GM12878 (cell line): ENCODE data around the gene TNFRSF6B. TPM values are rescaled to one million over a fixed set of nuclear protein-coding genes. Genes with fewer than 3 reads are reported as not detected.

Source experiments
- ATAC-seq: fragments of 200-7000 bp; cut with Tn5 transposase; 3 replicates; pipeline ENCODE4 v1.9.1; 2020; ENCODE audit warnings: mild to moderate bottlenecking, moderate library complexity
- BruUV-seq: library from RNA; stranded (reverse); fragments of 400-500 nt; replicated peaks from 2 replicates; lab custom pipeline; 2021; lab: Mats Ljungman, UMichigan
- CTCF ChIA-PET: fragments of 300-600 bp; sonication (Branson Sonifier 250); formaldehyde crosslinking; extraction: SDS; loops from one replicate; lab custom pipeline; 2021; ENCODE audit warnings: inconsistent platforms; lab: Yijun Ruan, JAX
- POLR2A ChIA-PET: fragments of 350-600 bp; formaldehyde crosslinking; extraction: SDS; loops from one replicate; lab custom pipeline; 2021; ENCODE audit warnings: inconsistent platforms; lab: Charles Lee
- RAD21 ChIA-PET: fragments of 300-600 bp; sonication (Branson Sonifier 250); formaldehyde crosslinking; loops from one replicate; lab custom pipeline; 2023; ENCODE audit warnings: antibody characterized with exemption; ENCODE audit not compliant: unreplicated experiment; lab: Charles Lee
- SMC1A ChIA-PET: fragments of 300-600 bp; sonication (Branson Sonifier 250); formaldehyde crosslinking; loops from one replicate; lab custom pipeline; 2023; ENCODE audit not compliant: unreplicated experiment, uncharacterized antibody; lab: Charles Lee
- DNase-seq: peaks from one replicate; pipeline ENCODE4 v3.0.0-alpha.2; 2011; ENCODE audit warnings: low read depth, low spot score
- FAIRE-seq: peaks from 3 replicates; lab custom pipeline; 2011; peaks lifted over from hg19 to GRCh38; lab: Jason Lieb, UNC
- H2AFZ ChIP-seq: 2 replicates; pipeline ENCODE4 v1.6.0; 2011; ENCODE audit warnings: low read depth, low read length, control low read depth; ENCODE audit not compliant: control insufficient read depth
- H3K27ac ChIP-seq: 2 replicates; pipeline ENCODE4 v1.5.1; 2011; ENCODE audit warnings: control low read depth; ENCODE audit not compliant: control insufficient read depth, insufficient read depth
- H3K27me3 ChIP-seq, 2 experiments: replicated peaks in 1 of 2; 2 replicates each; pipeline versions ENCODE4 v1.6.0 to v1.6.1; 2011; ENCODE audit warnings: low read length in 1 of 2; ENCODE audit not compliant: control insufficient read depth in 2 of 2, insufficient read depth in 2 of 2
- H3K36me3 ChIP-seq, 2 experiments: 2 replicates each; pipeline ENCODE4 v1.5.1; 2011; ENCODE audit warnings: low read length in 1 of 2; ENCODE audit not compliant: control insufficient read depth in 2 of 2, insufficient read depth in 2 of 2
- H3K4me1 ChIP-seq: 2 replicates; pipeline ENCODE4 v1.6.1; 2011; ENCODE audit warnings: mild to moderate bottlenecking, low read length, moderate library complexity, mixed read lengths; ENCODE audit not compliant: control insufficient read depth, insufficient read depth
- H3K4me2 ChIP-seq: 2 replicates; pipeline ENCODE4 v1.6.0; 2011; ENCODE audit warnings: control low read depth; ENCODE audit not compliant: control insufficient read depth, insufficient read depth
- H3K4me3 ChIP-seq: fragments of 200-600 bp; sonication (generic); 2 replicates; pipeline ENCODE4 v1.5.1; 2016
- H3K79me2 ChIP-seq: 2 replicates; pipeline ENCODE4 v1.6.0; 2011; ENCODE audit warnings: low read length; ENCODE audit not compliant: control insufficient read depth, insufficient read depth
- H3K9ac ChIP-seq: 2 replicates; pipeline ENCODE4 v1.8.0; 2011; ENCODE audit warnings: low read length, control low read depth, mixed read lengths; ENCODE audit not compliant: control insufficient read depth, insufficient read depth
- H3K9me3 ChIP-seq: replicated peaks from 3 replicates; pipeline ENCODE4 v1.5.1; 2011; ENCODE audit warnings: mild to moderate bottlenecking, low read length; ENCODE audit not compliant: control insufficient read depth, insufficient read depth
- H4K20me1 ChIP-seq: 2 replicates; pipeline ENCODE4 v1.6.0; 2011; ENCODE audit not compliant: control insufficient read depth, insufficient read depth
- BACH1 ChIP-seq: fragments of 450-650 bp; IDR thresholded peaks from 2 replicates; pipeline ENCODE4 v1.6.1; 2017; ENCODE audit warnings: mild to moderate bottlenecking, borderline replicate concordance
- BMI1 ChIP-seq: fragments of 450-650 bp; IDR thresholded peaks from 2 replicates; pipeline ENCODE4 v1.6.1; 2016; ENCODE audit warnings: mild to moderate bottlenecking, moderate library complexity, borderline replicate concordance
- CBX5 ChIP-seq: sonication (generic); IDR thresholded peaks from 2 replicates; pipeline ENCODE4 v1.6.1; 2016; ENCODE audit warnings: low read depth, moderate library complexity, mild to moderate bottlenecking, inconsistent platforms
- CEBPB ChIP-seq, 2 experiments: fragments of 150-350 bp in 1 of 2; IDR thresholded peaks; 2 replicates each; pipeline ENCODE4 v1.6.1; 2012 to 2014; ENCODE audit warnings: low read depth in 2 of 2, low read length in 2 of 2, borderline replicate concordance in 1 of 2, inconsistent platforms in 1 of 2
- CHD2 ChIP-seq: IDR thresholded peaks from 2 replicates; pipeline ENCODE4 v1.6.1; 2011; ENCODE audit warnings: low read depth, low read length, improper control_type of control experiment, borderline replicate concordance
- JUNB ChIP-seq: IDR thresholded peaks from 2 replicates; pipeline ENCODE4 v1.6.1; 2016; ENCODE audit warnings: antibody characterized with exemption, mild to moderate bottlenecking
- MXI1 ChIP-seq: fragments of 150-350 bp; IDR thresholded peaks from 2 replicates; pipeline ENCODE4 v1.6.1; 2011; ENCODE audit warnings: low read depth, mild to moderate bottlenecking, inconsistent platforms, low read length, improper control_type of control experiment
- NFXL1 ChIP-seq: fragments of 450-650 bp; IDR thresholded peaks from 2 replicates; pipeline ENCODE4 v1.6.1; 2017; ENCODE audit warnings: antibody characterized with exemption, mild to moderate bottlenecking, borderline replicate concordance
- NR2F1 ChIP-seq: fragments of 450-650 bp; conservative IDR thresholded peaks from 2 replicates; pipeline ENCODE4 v1.6.1; 2017; ENCODE audit warnings: mild to moderate bottlenecking
- NRF1 ChIP-seq: conservative IDR thresholded peaks from 2 replicates; pipeline ENCODE4 v1.6.1; 2011; ENCODE audit warnings: mild to moderate bottlenecking, low read depth, low read length, improper control_type of control experiment
- POLR2AphosphoS2 ChIP-seq: IDR thresholded peaks from 2 replicates; pipeline ENCODE4 v1.6.1; 2011; ENCODE audit warnings: low read depth, mild to moderate bottlenecking, low read length, improper control_type of control experiment, moderate library complexity
- RBBP5 ChIP-seq: fragments of 200-600 bp; sonication (generic); conservative IDR thresholded peaks from 2 replicates; pipeline ENCODE4 v1.6.1; 2016
- RFX5 ChIP-seq: IDR thresholded peaks from 2 replicates; pipeline ENCODE4 v1.6.1; 2011; ENCODE audit warnings: low read depth, low read length, improper control_type of control experiment
- SMAD1 ChIP-seq: fragments of 450-650 bp; IDR thresholded peaks from 2 replicates; pipeline ENCODE4 v1.6.1; 2018; ENCODE audit warnings: mild to moderate bottlenecking, low read depth; ENCODE audit not compliant: partially characterized antibody
- ZNF622 ChIP-seq: fragments of 450-650 bp; IDR thresholded peaks from 2 replicates; pipeline ENCODE4 v1.6.1; 2017; ENCODE audit warnings: mild to moderate bottlenecking, inconsistent platforms
- ZSCAN29 ChIP-seq: fragments of 450-650 bp; IDR thresholded peaks from 2 replicates; pipeline ENCODE4 v1.6.1; 2017; ENCODE audit warnings: mild to moderate bottlenecking, moderate library complexity
- WGBS: methylation state at CpG from one replicate; pipeline ENCODE4 v1.1.6; 2016; ENCODE audit warnings: low lambda C conversion rate; ENCODE audit not compliant: insufficient replicate concordance, insufficient coverage; ENCODE audit errors: missing lambda C conversion rate; 5-methylcytosine and 5-hydroxymethylcytosine counted together
- in situ Hi-C: fragments of 300-500 bp; cut with MboI; formaldehyde crosslinking; loops from 9 replicates; pipeline ENCODE4 v1.14.3; 2018; ENCODE audit warnings: mixed read lengths
- intact Hi-C: fragments of 100-400 bp; cut with micrococcal nuclease; formaldehyde crosslinking; loops from one replicate; pipeline ENCODE4 v1.14.2; 2022; ENCODE audit not compliant: unreplicated experiment
- polyA plus RNA-seq, 11 experiments: library from polyadenylated mRNA; depleted of rRNA in 4 of 11; unstranded in 6 of 11; stranded (reverse) in 5 of 11; fragments of >200 nt; fragmentation: Nextera tagmentation in 4 of 11; fragmentation: Illumina TruSeq in 1 of 11; extraction: Ambion mirVana in 4 of 11; extraction: Trizol in 1 of 11; gene quantifications; 1 replicate in 1 of 11; 2 replicates in 10 of 11; pipeline versions ENCODE4 v1.2.1 to v1.2.3, GENCODE V29; 2011 to 2016; ENCODE audit warnings: inconsistent platforms in 2 of 11, missing spikeins in 2 of 11, low read depth in 1 of 11
- total RNA-seq, 4 experiments: library from RNA; depleted of rRNA in 3 of 4; stranded (reverse); fragments of >200 nt in 3 of 4; fragmentation: Illumina TruSeq in 1 of 4; extraction: Trizol in 1 of 4; gene quantifications; 2 replicates each; pipeline versions ENCODE4 v1.2.1 to v1.2.3, GENCODE V29; 2013 to 2021
- TF ChIP-seq, protein P1 (sequence below): IDR thresholded peaks from 2 replicates; pipeline ENCODE4 v1.6.1; 2012; ENCODE audit warnings: low read depth, low read length, improper control_type of control experiment
- TF ChIP-seq, protein P2 (sequence below): fragments of 450-650 bp; IDR thresholded peaks from 2 replicates; pipeline ENCODE4 v1.6.1; 2017; ENCODE audit warnings: mild to moderate bottlenecking

Gene TNFRSF6B
- total and polyA plus RNA-seq, 10 of the 15 experiments (the other 5 are each of a cell fraction or from before 2014, with no cell fraction given), result 0.67 to 2.2 (median 1.8) TPM; not detected in 7

DNA sequence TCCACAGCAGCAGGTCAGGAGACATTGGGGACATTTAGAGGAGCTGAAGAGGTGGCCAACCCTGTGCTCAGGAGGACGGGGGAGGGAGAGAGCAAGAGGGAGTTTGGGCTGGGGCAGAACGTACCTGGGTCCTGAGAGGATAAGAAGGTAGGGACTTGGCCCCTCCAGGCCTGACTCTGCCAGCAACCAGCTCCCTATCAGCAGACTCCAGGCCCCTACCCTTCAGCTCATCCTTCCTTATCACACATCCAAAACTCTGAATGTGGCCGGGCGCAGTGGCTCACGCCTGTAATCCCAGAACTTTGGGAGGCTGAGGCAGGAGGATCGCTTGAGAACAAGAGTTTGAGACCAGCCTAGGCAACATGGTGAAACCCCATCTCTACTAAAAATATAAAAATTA lies 48.3 kb upstream of the TNFRSF6B start:
- no peak overlapping the region for H3K9ac ChIP-seq
- no peak overlapping the region for H3K27ac ChIP-seq
- TF ChIP-seq ZNF622 (no peak), JUNB (no peak), RBBP5 (no peak), RFX5 (no peak), POLR2AphosphoS2 (no peak), SMAD1 (no peak), NR2F1 (no peak), BACH1 (no peak), BMI1 (no peak), NFXL1 (no peak), CHD2 (no peak), MXI1 (no peak), ZSCAN29 (no peak), NRF1 (no peak), CBX5 (no peak), CEBPB (IDR thresholded peaks at IDR 0.05; ENCODE audit: borderline replicate concordance in 1 of 2, low read depth in 2 of 2, low read length in 2 of 2) (no peak)
- TF ChIP-seq, protein P1, sequence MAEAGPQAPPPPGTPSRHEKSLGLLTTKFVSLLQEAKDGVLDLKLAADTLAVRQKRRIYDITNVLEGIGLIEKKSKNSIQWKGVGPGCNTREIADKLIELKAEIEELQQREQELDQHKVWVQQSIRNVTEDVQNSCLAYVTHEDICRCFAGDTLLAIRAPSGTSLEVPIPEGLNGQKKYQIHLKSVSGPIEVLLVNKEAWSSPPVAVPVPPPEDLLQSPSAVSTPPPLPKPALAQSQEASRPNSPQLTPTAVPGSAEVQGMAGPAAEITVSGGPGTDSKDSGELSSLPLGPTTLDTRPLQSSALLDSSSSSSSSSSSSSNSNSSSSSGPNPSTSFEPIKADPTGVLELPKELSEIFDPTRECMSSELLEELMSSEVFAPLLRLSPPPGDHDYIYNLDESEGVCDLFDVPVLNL, result no peak
- TF ChIP-seq, protein P2, sequence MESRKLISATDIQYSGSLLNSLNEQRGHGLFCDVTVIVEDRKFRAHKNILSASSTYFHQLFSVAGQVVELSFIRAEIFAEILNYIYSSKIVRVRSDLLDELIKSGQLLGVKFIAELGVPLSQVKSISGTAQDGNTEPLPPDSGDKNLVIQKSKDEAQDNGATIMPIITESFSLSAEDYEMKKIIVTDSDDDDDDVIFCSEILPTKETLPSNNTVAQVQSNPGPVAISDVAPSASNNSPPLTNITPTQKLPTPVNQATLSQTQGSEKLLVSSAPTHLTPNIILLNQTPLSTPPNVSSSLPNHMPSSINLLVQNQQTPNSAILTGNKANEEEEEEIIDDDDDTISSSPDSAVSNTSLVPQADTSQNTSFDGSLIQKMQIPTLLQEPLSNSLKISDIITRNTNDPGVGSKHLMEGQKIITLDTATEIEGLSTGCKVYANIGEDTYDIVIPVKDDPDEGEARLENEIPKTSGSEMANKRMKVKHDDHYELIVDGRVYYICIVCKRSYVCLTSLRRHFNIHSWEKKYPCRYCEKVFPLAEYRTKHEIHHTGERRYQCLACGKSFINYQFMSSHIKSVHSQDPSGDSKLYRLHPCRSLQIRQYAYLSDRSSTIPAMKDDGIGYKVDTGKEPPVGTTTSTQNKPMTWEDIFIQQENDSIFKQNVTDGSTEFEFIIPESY, result no peak
- intact Hi-C loops (no loop called here), in situ Hi-C loops (no loop called here)
- ATAC-seq (no peak), DNase-seq (no peak), FAIRE-seq (no peak)
- SMC1A ChIA-PET, result interaction anchor here (1.2 kb wide), 1 partner anchor 79 kb away, joined by 3 read pairs; no protein-coding TSS in a partner anchor
- H3K4me1 ChIP-seq, result no peaks in the 10 kb centered on the region
- POLR2A ChIA-PET, result no interaction called here
- CTCF ChIA-PET, result interaction anchor here (1.0 kb wide), 1 partner anchor 10 kb away, joined by 3 read pairs; the partner anchor contains the start of gene RTEL1
- no peak overlapping the region for H3K4me3 ChIP-seq
- RAD21 ChIA-PET, result interaction anchor here (0.8 kb wide), 1 partner anchor 10 kb away, joined by 3 read pairs; the partner anchor contains the start of gene RTEL1
- H3K4me2 ChIP-seq, result no peak overlapping the region
- no peaks in the 10 kb centered on the region for H3K9me3 ChIP-seq
- H3K27me3 ChIP-seq, result peaks cover 0 to 2% of the 10 kb centered on the region in 2 experiments; a peak in 2 of 4 replicates
- BruUV-seq, result no TSS peak
- no peak overlapping the region for H2AFZ ChIP-seq
- no peaks in the 10 kb centered on the region for H4K20me1 ChIP-seq
- H3K36me3 ChIP-seq, result no peaks in the 10 kb centered on the region
- 53% methylated on average over 6 of the region's 6 CpGs for WGBS
- H3K79me2 ChIP-seq, result no peaks in the 10 kb centered on the region
